NCI-H226 (cell line): Measurements from ENCODE around the gene SPATA2.

ENCODE experiments used
- DNase-seq: peaks from one replicate; pipeline ENCODE4 v3.0.0-alpha.2; 2015

SPATA2 gene

DNA sequence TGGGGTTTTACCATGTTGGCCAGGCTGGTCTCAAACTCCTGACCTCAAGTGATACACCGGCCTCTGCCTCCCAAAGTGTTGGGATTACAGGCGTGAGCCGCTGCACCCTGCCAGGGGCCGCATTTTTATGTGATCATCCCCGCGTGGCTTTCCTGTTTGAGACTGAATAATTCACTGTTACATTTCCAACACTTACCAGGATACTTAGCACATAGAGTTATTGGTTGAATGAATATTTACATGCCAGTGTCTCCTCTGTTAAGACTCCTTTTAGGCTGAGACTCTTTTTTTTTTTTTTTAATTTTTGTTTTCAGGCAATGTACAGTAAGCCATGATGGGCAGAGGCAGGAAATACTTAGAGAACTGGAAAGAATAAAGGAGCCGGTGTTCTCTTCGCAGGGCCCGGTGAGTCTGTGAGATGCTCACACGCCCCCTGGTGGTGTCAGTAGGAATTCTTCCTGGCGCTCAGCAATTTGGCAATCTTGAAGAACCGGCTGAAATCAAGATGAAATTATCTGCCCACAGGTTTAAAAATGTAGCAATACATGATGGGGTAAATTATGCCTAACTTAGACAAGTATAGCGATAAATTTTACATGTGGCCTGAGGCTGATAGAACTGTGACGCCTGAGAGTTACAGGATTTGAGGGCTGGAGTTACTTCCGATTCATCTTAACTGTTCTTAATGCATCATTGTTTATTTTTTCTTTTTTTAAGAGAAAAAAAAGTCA lies 13.2 kb upstream of the SPATA2 start:
- DNase-seq, result peak; percentile 77

DNA sequence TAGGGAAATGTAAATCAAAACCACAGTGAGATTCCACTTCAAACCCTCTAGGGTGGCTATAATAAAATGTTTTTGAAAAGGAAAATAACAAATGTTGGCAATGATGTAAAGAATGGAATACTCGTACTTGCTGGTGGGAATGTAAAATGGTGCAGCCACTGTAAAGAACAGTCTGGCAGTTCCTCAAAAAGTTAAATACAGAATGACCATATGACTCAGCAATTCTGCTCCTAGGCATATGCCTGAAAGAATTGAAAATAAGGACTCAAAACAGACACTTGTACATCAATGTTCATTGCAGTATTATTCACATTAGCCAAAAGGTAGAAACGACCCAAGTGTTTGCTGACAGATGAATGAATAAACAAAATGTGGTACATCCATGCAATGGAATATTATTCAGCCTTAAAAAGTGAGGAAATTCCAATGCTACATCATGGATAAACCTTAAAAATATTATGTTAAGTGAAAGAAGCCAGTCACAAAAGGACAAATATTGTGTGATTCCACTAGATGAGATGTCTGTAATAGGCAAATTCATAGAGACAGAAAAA lies 10.6 kb upstream of the SPATA2 start:
- no peak for DNase-seq

GRCh38 chr20:49924247-49924646 lies 8.9 kb upstream of the SPATA2 start:
- DNase-seq, result no peak

- no peak for DNase-seq
Measured at GRCh38 chr20:49919461-49919860, 4.1 kb upstream of the SPATA2 start.

DNA sequence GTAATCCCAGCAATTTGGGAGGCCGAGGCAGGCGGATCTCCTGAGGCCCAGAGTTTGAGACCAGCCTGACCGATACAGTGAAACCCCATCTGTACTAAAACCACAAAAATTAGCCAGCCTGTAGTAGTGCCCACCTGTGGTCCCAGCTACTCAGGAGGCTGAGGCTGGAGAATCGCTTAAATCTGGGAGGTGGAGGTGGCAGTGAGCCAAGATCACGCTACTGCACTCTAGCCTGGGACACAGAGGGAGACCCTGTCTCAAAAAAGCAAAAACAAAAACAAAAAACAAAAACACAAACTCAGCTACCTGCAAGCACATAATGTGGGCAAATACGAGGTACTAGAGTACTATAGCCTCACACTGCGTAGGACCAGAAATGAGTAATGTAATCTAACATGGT lies 3.7 kb upstream of the SPATA2 start:
- DNase-seq, result no peak

GRCh38 chr20:49918446-49918845 lies 3.1 kb upstream of the SPATA2 start:
- no peak for DNase-seq

- no peak for DNase-seq
Measured at GRCh38 chr20:49916146-49917002, 1.0 kb upstream of the SPATA2 start.

DNA sequence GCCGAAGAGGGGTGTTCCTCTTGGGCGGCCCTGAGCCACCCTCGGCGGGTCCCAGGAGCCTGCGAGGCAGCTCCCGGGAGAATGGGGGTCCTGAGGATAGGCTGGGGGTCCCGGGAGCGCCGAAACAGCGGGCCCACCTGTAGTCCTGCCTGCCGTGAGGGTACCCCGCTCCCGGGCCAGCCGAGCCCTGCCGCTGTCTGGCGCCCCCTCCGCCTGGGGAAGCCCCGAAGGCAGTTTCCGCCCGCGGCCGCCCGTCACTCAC lies 280 bp downstream of the SPATA2 start:
- DNase-seq, result no peak

DNA sequence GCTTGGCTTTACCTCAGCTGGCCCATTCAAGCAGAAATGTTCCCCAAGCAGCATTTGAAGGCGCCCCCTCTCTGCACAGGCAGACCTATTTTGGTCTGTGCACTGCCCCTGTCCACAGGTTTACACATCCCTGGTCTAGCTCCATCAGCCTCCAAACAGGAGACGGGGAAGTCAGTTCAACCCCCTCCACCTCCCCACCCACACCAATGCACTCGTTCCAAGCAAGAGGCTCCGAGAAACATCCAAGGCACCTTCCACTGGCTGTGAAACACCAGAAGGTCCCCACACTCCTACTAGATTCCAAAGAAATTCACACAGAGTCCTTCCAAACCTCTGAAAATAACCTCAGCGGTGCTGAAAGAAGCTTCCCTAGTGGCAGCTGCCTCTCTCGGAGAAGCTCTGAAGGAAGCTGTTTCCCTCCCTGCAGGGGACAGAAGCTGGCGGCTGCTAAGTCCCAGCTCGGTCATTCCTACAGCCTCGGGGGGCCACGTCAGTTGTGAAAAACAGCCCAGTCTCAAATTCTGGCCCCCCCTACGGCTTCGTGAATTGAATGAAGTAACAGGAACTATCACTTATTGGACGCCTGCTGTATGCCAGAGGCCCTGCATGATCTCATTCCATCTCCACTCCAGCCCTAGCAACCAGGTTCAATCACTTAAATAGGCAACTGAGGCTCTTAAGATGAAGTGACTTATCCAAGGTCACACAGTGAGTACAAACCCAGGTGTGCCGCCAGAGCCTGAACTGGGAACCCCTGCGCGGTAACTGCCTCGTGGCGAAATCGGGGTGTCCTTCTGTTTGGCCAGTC lies 815 bp downstream of the SPATA2 start:
- DNase-seq, result no peak

DNA sequence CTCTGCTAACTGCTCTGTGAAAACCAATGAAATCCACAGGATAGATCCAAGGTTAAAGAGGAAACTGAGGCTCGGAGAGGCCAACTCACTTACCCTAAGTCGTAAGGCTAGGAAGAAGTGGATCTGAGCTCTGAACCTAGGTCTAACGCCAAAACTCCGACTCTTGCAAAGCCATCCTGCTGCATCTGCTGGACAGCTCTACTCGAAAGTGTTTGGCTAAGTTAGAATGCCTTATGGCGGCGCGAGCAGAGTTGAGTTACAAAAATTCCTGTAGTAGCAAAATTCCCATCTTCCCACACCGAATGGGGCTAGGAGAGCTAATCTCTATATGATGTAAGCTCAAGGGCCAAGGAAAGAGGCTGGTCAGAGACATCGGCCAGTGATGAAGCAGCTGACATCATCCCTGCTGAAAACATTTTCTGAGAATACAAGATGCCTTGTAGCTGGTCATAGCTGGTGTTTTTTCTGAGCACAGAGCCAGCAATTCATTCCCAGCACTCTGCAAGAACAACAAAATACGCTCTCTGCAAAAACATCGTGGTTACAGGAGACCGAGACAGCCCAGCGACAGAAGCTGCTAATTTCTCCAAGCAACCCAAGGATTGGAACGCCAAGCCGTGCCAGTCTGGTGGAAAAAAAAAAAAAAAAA lies 1.8 kb downstream of the SPATA2 start:
- DNase-seq, result no peak

DNA sequence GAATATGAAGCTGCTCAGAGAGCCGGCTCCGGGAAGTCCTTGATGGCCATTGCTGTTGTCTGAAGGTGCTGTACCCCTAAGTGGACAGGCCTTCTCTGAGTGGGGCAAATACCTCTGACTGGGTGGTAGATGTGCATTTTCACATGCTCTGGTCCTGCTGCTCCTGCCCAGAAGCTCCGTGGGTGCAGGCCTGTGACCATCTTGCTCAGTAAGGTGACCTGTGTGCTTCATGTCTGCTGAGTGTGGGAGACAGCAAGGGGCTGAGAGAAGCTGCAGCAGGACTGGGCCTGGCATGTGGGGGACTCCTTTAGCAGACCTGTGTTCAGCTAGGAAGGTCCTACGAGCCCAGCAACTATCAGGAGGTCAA lies 5.0 kb downstream of the SPATA2 start:
- no peak for DNase-seq

DNA sequence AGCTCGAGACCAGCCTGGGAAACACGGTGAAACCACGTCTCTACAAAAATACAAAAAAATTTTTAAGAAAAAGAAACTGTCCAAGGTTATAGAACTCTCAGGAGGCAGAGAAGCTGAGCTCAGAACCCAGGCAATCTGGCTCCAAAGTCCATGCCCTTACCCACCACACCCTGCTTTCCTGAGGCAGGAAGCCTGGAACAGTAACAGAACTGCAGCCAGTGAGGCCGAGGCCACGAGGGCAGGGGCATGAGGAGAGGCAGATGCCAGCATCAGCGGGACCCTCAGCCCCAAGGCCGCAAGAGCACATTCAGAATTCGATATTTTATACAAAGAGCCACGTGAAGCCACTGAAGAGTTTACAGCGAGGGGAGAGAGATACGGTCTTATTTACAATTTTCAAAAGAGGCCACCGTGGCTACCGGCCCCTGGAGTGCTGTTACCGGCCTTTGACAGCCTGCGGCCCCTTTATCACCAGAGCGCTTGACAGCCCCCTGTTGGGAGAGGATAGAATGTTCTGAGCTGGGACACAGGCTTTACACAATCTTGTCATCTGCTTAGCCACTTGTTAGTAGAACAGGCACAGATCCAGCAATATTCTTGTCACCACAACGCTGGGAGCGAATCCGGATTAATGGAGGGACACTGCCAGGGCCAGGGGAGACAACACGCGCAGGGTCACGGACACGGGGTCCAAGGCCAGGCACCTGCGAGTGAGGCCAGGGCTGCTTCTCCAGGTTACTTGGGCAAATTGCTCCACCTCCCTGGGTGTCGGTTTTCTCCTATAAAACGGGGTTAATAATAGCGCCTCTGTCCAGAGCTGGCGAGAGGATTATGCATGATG lies 5.6 kb downstream of the SPATA2 start:
- DNase-seq, result no peak

GRCh38 chr20:49908258-49908565 lies 7.1 kb downstream of the SPATA2 start:
- DNase-seq, result no peak

DNA sequence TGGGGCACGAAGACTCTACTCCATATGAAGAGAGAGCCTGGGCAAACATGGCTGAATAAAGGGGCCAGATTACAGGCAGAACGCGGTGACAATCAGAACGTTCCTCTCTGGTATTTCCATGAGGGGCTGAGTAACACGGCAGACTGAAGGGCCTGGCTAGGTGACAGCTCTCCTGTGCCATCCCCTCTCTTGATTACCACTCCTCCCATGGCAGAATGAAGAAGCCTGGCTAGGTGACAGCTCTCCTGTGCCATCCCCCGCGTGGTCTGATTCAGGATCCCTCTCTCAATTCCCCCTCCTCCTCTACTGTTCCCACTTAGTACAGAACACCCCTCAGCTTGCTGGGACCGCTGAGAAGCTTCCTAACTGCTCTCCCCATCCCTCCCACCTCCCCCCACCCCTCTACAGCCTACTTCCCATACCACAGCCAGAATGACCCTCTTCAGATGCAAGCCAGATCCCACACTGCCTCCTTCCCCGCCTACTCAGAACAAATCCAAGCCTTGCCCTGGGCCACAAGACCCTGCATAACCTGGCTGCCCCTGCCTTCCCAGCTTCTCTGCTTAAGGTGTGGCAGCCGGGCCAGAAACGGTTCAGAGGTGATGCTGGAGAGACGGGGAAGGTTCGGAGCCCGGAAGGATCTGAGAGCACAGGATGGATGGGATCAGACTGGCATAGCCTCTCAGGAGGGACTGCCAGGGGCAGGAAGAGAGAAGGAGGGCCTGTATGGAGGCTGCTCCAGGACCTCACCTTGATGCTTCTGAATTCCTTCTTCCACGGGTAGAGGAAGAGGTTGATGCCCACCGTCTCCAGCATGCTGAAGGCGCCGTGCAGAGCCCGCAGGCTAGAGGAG lies 7.7 kb downstream of the SPATA2 start:
- no peak for DNase-seq

DNA sequence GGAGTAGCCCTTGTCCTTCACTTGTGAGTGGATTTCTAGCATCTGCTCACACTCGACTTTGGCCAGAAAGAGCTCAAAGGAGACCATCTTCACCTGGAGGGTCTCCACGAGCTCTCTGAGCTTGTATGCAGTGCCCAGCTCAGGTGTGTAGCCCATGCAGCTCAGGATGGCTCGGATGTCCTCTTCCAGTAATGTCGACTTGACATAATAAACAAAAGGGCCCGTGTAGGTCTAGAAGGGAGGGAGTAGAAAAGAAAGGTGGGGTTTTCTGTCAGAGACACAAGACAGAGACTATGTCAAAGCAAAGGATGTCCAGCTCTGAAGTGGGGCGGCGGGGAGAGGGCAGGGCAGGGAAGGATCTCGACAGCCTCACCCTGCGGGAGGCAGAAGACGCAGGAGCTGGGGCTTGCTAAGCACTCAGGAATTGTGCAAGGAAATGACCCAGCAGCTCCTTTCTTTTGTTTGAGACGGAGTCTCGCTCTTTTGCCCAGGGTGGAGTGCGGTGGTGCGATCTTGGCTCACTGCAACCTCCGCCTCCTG lies 8.6 kb downstream of the SPATA2 start:
- no peak for DNase-seq

DNA sequence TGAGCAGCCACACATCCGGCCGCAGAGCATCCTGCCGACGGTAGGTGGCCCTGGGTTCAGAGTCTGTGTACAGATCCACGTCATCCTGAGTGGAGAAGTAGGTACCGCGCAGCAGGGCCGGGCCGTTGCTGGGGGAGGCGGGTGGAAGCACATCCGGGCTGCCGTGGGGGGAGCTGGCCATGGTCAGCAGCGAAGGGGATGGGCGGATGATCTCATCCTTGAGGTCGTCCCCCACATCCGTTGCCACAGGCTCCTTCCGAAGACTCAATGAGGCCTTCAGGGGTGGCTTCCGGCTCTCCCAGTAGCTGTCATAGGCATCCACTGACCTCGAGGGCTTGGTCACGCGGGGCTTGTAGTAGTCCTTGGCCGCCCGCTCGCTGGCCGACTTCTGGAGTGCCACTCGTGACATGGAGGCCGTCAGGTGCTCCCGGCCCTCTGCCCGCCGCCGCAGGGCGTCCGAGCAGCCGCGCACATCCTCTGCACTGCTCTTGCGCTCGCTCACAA lies 9.2 kb downstream of the SPATA2 start:
- DNase-seq, result no peak

- no peak for DNase-seq
Measured at GRCh38 chr20:49905415-49906091, 9.8 kb downstream of the SPATA2 start.

DNA sequence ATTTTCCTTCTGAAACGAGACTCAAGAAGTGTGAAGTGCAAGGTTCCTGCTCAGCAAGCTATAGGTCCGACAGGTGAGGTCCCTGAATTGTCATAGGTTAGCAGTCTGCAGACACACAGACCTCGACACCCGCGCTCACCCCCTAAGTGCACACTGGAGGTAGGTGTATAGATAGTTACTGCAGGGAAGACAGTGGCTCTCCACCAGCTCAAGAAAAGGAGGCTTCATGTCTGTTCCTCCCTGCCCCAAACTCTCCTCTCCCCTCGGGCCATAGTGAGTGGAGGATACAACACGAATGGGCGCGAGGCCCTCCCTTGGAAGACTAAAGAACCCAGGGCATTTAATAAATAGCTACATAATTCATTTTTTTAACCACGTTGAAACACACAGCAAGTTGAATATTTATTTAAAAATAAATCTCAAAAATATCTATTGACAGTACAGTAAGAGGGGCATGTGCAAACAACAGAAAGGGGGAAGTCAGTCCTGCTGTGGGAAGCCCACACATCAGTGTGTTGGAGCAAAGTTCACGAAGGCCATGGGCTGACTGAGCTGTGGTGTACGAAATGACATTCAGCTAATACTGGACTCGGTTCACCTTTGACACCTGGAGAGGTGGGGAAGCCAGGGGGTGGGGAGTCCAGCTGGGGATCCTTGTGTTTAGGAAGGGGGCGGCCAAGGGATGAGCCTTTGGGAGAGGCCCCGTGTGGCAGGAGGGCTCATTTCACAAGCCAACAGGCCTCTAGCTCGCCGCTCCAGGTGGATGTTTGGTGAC lies 10.7 kb downstream of the SPATA2 start:
- no peak for DNase-seq

- no peak for DNase-seq
Measured at GRCh38 chr20:49901588-49901987, 13.7 kb downstream of the SPATA2 start.
